GM19324 (cell line): ENCODE measurements around the gene NLN.
"Not testable (repeated sequence)": the region's sequence is repeated elsewhere in the genome, so short reads cannot be mapped to it uniquely, and the experiment has no call there.

ENCODE experiments used
- ATAC-seq: cut with Tn5 transposase; IDR thresholded peaks from one replicate; pipeline ENCODE4 v1.9.1; 2021; ENCODE audit warnings: mild to moderate bottlenecking, moderate library complexity; ENCODE audit not compliant: unreplicated experiment, low FRiP score

The NLN gene

GRCh38 chr5:65866837-65867521 lies 145.0 kb downstream of the NLN start:
- ATAC-seq, result no peak

DNA sequence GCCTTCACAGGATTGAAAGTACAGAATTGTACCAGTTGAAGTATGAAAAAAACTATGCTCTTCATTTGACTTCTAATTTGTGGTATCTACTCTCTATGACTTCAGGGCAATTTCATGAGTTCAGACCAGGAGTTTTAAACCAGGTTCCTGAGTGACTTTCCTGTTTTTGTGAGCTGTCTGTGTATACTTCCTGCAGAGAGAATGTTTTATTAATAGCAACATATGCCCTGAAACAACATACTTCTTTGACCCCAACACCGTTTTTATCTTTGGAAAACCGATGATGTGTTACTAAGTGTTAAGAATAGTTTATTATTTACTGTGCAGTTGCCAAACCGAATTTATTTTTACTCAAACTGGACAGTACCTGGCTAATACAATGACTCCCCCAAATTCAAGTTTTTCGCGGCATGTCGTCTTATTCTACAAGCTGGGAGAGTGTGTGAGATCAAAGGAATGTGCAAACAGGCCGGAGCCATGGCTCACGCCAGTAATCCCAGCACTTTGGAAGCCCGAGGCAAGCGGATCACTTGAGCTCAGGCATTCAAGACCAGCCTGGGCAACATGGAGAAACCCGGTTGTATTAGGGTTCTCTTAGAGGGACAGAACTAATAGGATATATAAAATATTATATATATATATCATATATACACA lies 145.7 kb downstream of the NLN start:
- no peak for ATAC-seq

DNA sequence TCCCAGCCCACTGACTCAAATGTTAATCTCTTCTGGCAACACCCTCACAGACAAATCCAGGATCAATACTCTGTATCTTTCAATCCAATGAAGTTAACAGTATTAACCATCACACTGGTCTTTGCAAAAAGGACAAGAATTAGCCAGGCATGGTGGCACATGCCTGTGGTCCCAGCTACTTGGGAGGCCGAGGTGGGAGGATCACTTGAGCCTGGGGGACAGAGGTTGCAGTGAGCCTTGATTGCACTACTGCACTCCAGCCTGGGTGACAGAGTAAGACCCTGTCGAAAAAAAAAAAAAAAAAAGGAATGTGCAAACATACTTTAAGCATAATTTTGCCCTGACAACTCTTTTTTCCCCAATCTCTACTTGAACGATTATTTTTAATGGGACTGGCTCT lies 146.5 kb downstream of the NLN start:
- no peak for ATAC-seq

DNA sequence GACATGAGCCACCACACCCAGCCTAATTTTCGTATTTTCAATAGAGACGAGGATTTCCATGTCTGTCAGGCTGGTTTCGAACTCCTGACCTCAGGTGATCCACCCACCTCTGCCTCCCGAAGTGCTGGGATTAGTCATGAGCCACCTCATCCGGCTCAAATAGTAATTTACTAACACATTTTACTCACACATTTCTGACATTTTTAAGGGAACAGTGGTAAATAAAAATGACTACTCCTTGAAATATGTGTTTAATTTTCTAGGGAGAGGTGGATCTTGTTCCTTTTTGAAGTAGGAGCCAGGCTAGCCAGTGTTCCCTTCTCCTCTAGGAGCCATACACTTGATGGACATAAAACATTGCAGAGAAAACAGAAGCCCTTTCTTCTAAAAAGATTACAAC lies 149.2 kb downstream of the NLN start:
- no peak for ATAC-seq

GRCh38 chr5:65871776-65872175 lies 149.8 kb downstream of the NLN start:
- ATAC-seq, result not testable (repeated sequence)

GRCh38 chr5:65873181-65873750 lies 151.3 kb downstream of the NLN start:
- ATAC-seq, result no peak

GRCh38 chr5:65874241-65874640 lies 152.2 kb downstream of the NLN start:
- no peak for ATAC-seq

- no peak for ATAC-seq
These were observed 154.5 kb downstream of the NLN start for GRCh38 chr5:65876496-65876895.

DNA sequence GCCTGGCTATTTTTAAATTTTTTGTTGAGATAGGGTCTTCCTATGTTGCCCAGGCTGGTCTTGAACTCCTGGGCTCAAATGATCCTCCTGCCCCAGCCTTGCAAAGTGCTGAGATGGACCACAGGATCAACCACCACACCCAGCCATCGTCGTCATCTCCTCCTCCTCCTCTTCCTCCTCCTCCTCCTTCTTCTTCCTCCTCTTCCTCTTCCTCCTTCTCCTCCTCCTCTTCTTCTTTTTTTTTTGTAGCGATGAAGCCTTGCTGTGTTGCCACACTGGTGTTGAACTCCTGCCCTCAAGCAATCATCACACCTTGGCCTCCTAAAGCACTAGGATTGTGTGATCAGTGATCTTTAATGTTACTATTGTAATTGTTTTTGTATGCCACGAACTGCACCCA lies 155.0 kb downstream of the NLN start:
- no peak for ATAC-seq
